ENCODE measurements around the gene PYGB.
"Not testable (repeated sequence)": the region's sequence is repeated elsewhere in the genome, so short reads cannot be mapped to it uniquely, and the experiment has no call there.

PYGB gene

GRCh38 chr20:25249198-25249931 lies 1.5 kb downstream of the PYGB start:
- DNase-seq (ENCODE audit: low spot score): no peak

GRCh38 chr20:25250508-25250907 lies 2.6 kb downstream of the PYGB start:
- no peak for DNase-seq (ENCODE audit: low spot score)

GRCh38 chr20:25251019-25251418 lies 3.1 kb downstream of the PYGB start:
- no peak for DNase-seq (ENCODE audit: low spot score)

GRCh38 chr20:25251558-25251957 lies 3.7 kb downstream of the PYGB start:
- DNase-seq (ENCODE audit: low spot score): no peak

GRCh38 chr20:25252230-25252651 lies 4.4 kb downstream of the PYGB start:
- DNase-seq (ENCODE audit: low spot score): no peak

GRCh38 chr20:25252686-25253421 lies 5.0 kb downstream of the PYGB start:
- DNase-seq (ENCODE audit: low spot score): no peak

GRCh38 chr20:25253606-25254275 lies 5.9 kb downstream of the PYGB start:
- no peak for DNase-seq (ENCODE audit: low spot score)

GRCh38 chr20:25254571-25254970 lies 6.7 kb downstream of the PYGB start:
- no peak for DNase-seq (ENCODE audit: low spot score)

- no peak for DNase-seq (ENCODE audit: low spot score)
Observed at GRCh38 chr20:25254986-25255680, 7.2 kb downstream of the PYGB start.

GRCh38 chr20:25256226-25256859 lies 8.5 kb downstream of the PYGB start:
- no peak for DNase-seq (ENCODE audit: low spot score)

- no peak for DNase-seq (ENCODE audit: low spot score)
Observed at GRCh38 chr20:25257130-25257529, 9.2 kb downstream of the PYGB start.

GRCh38 chr20:25257756-25258475 lies 10.0 kb downstream of the PYGB start:
- DNase-seq (ENCODE audit: low spot score): no peak

GRCh38 chr20:25258476-25258805 lies 10.6 kb downstream of the PYGB start:
- DNase-seq (ENCODE audit: low spot score): no peak

- DNase-seq (ENCODE audit: low spot score): no peak
Observed at GRCh38 chr20:25258828-25259227, 10.9 kb downstream of the PYGB start.

- DNase-seq (ENCODE audit: low spot score): no peak
Observed at GRCh38 chr20:25259358-25259757, 11.5 kb downstream of the PYGB start.

GRCh38 chr20:25259788-25260254 lies 11.9 kb downstream of the PYGB start:
- DNase-seq (ENCODE audit: low spot score): no peak

GRCh38 chr20:25260770-25261437 lies 13.0 kb downstream of the PYGB start:
- DNase-seq (ENCODE audit: low spot score): not testable (repeated sequence)

GRCh38 chr20:25269057-25269832 lies 21.4 kb downstream of the PYGB start:
- no peak for DNase-seq (ENCODE audit: low spot score)

GRCh38 chr20:25269833-25270170 lies 21.9 kb downstream of the PYGB start:
- DNase-seq (ENCODE audit: low spot score): no peak

- no peak for DNase-seq (ENCODE audit: low spot score)
Observed at GRCh38 chr20:25270829-25271251, 23.0 kb downstream of the PYGB start.

All from hematopoietic multipotent progenitor cell treated with erythropoietin and hydrocortisone succinate and interleukin-3 and kit ligand, for 15 days (in vitro differentiated cells).